ENCODE results near the gene DCC. TPM values are rescaled to one million over a fixed set of nuclear protein-coding genes. Genes with fewer than 3 reads are reported as not detected.

DCC gene
- total RNA-seq, 2 donors from 2014 or later = 0.10 to 0.48 TPM

- no peak for TF ChIP-seq CTCF (IDR thresholded peaks at IDR 0.05)
- no peaks in the 10 kb centered on the region for H3K27me3 ChIP-seq
- intact Hi-C loops (cut with DNase I) = no loop called here
- no peak overlapping the region for H3K9ac ChIP-seq (ENCODE audit: low read depth in 2 of 2, low read length in 2 of 2)
- no peaks in the 10 kb centered on the region for H3K36me3 ChIP-seq
- no peaks in the 10 kb centered on the region for H3K4me1 ChIP-seq
- no peaks in the 10 kb centered on the region for H3K9me3 ChIP-seq
- H3K4me3 ChIP-seq = no peak overlapping the region
- DNase-seq = no peak
- no peak overlapping the region for H3K27ac ChIP-seq
These were observed 623.5 kb downstream of the DCC start for GRCh38 chr18:52963481-52963880.

- Histone ChIP-seq H3K27ac (no peak overlapping the region), H3K4me3 (no peak overlapping the region), H3K27me3 (no peaks in the 10 kb centered on the region), H3K36me3 (no peaks in the 10 kb centered on the region), H3K9me3 (no peaks in the 10 kb centered on the region), H3K4me1 (no peaks in the 10 kb centered on the region), H3K9ac (ENCODE audit: low read depth in 2 of 2, low read length in 2 of 2) (no peak overlapping the region)
- no peak for DNase-seq
- TF ChIP-seq CTCF (IDR thresholded peaks at IDR 0.05) = no peak
- intact Hi-C loops (cut with DNase I) = no loop called here
These were observed 630.7 kb downstream of the DCC start for GRCh38 chr18:52970686-52971085.

GRCh38 chr18:52971097-52971496, 631.1 kb downstream of the DCC start:
- intact Hi-C loops (cut with DNase I) = no loop called here
- Histone ChIP-seq H3K36me3 (no peaks in the 10 kb centered on the region), H3K9me3 (no peaks in the 10 kb centered on the region), H3K27me3 (no peaks in the 10 kb centered on the region), H3K4me1 (no peaks in the 10 kb centered on the region), H3K4me3 (no peak overlapping the region), H3K27ac (no peak overlapping the region), H3K9ac (ENCODE audit: low read depth in 2 of 2, low read length in 2 of 2) (no peak overlapping the region)
- DNase-seq = no peak
- no peak for TF ChIP-seq CTCF (IDR thresholded peaks at IDR 0.05)

- H3K9ac ChIP-seq (ENCODE audit: low read depth in 2 of 2, low read length in 2 of 2) = no peak overlapping the region
- no peak overlapping the region for H3K27ac ChIP-seq
- intact Hi-C loops (cut with DNase I) = no loop called here
- H3K36me3 ChIP-seq = no peaks in the 10 kb centered on the region
- no peak for TF ChIP-seq CTCF (IDR thresholded peaks at IDR 0.05)
- H3K4me1 ChIP-seq = no peaks in the 10 kb centered on the region
- H3K4me3 ChIP-seq = no peak overlapping the region
- H3K27me3 ChIP-seq = no peaks in the 10 kb centered on the region
- DNase-seq = no peak
- H3K9me3 ChIP-seq = no peaks in the 10 kb centered on the region
These were observed 639.9 kb downstream of the DCC start for GRCh38 chr18:52979892-52980291.

GRCh38 chr18:52991246-52991645, 651.2 kb downstream of the DCC start:
- no peak for TF ChIP-seq CTCF (IDR thresholded peaks at IDR 0.05)
- no peak for DNase-seq
- no peaks in the 10 kb centered on the region for H3K4me1 ChIP-seq
- no peaks in the 10 kb centered on the region for H3K27me3 ChIP-seq
- no peaks in the 10 kb centered on the region for H3K36me3 ChIP-seq
- no peaks in the 10 kb centered on the region for H3K9me3 ChIP-seq
- intact Hi-C loops (cut with DNase I) = no loop called here
- H3K9ac ChIP-seq (ENCODE audit: low read depth in 2 of 2, low read length in 2 of 2) = no peak overlapping the region
- no peak overlapping the region for H3K27ac ChIP-seq
- no peak overlapping the region for H3K4me3 ChIP-seq

GRCh38 chr18:52992041-52992440, 652.0 kb downstream of the DCC start:
- H3K27ac ChIP-seq = no peak overlapping the region
- no peaks in the 10 kb centered on the region for H3K9me3 ChIP-seq
- no peak overlapping the region for H3K4me3 ChIP-seq
- TF ChIP-seq CTCF (IDR thresholded peaks at IDR 0.05) = peak; percentile 15
- no peaks in the 10 kb centered on the region for H3K4me1 ChIP-seq
- H3K9ac ChIP-seq (ENCODE audit: low read depth in 2 of 2, low read length in 2 of 2) = no peak overlapping the region
- intact Hi-C loops (cut with DNase I) = no loop called here
- H3K27me3 ChIP-seq = no peaks in the 10 kb centered on the region
- no peak for DNase-seq
- H3K36me3 ChIP-seq = no peaks in the 10 kb centered on the region

Data from colonic mucosa (tissue), 4 donors.